HepG2 (cell line): ENCODE measurements around the gene PTF1A. TPM values are rescaled to one million over a fixed set of nuclear protein-coding genes. Genes with fewer than 3 reads are reported as not detected.

ENCODE experiments used
- ATAC-seq: fragments of 200-7000 bp; cut with Tn5 transposase; 3 replicates; pipeline ENCODE4 v1.9.1; 2020; ENCODE audit warnings: mild to moderate bottlenecking, moderate library complexity
- BruUV-seq: library from RNA; stranded (reverse); fragments of 400-500 nt; replicated peaks from 2 replicates; lab custom pipeline; 2021; lab: Mats Ljungman, UMichigan
- CTCF ChIA-PET: fragments of 300-600 bp; formaldehyde crosslinking; extraction: SDS; loops from one replicate; lab custom pipeline; 2021; ENCODE audit warnings: low total read pairs, inconsistent platforms, low intra/inter-chr PET ratio; lab: Yijun Ruan, JAX
- POLR2A ChIA-PET: fragments of 350-600 bp; sonication (Branson Sonifier 250); formaldehyde crosslinking; loops from one replicate; lab custom pipeline; 2020; ENCODE audit warnings: antibody characterized with exemption, inconsistent platforms; lab: Yijun Ruan, JAX
- DNase-seq: peaks from one replicate; pipeline ENCODE4 v3.0.0-alpha.2; 2015; ENCODE audit warnings: low spot score
- FAIRE-seq: peaks from 3 replicates; lab custom pipeline; 2011; peaks lifted over from hg19 to GRCh38; lab: Jason Lieb, UNC
- H2AFZ ChIP-seq: one replicate; pipeline ENCODE4 v1.6.1; 2011; ENCODE audit warnings: low read length, inconsistent platforms
- H3K27ac ChIP-seq: fragments of 300-600 bp; 3 replicates; pipeline ENCODE4 v1.8.0; 2011; ENCODE audit warnings: mixed run types, mild to moderate bottlenecking, mixed read lengths, low read length, inconsistent platforms; ENCODE audit not compliant: insufficient read depth; ENCODE audit errors: extremely low read length
- H3K27me3 ChIP-seq, 2 experiments: fragments of 200-600 bp in 1 of 2; 2 replicates in 1 of 2; 3 replicates in 1 of 2; pipeline versions ENCODE4 v1.6.0 to v1.8.0; 2011; ENCODE audit warnings: low read length in 2 of 2, mild to moderate bottlenecking in 2 of 2, moderate library complexity in 2 of 2, inconsistent platforms in 1 of 2; ENCODE audit not compliant: insufficient read depth in 2 of 2, control insufficient read depth in 1 of 2
- H3K36me3 ChIP-seq, 2 experiments: fragments of 200-600 bp in 1 of 2; replicated peaks in 1 of 2; 2 replicates in 1 of 2; 3 replicates in 1 of 2; pipeline versions ENCODE4 v1.5.1 to v1.8.0; 2011; ENCODE audit warnings: low read length in 2 of 2, inconsistent platforms in 1 of 2; ENCODE audit not compliant: insufficient read depth in 2 of 2, control insufficient read depth in 1 of 2
- H3K4me1 ChIP-seq: 2 replicates; pipeline ENCODE4 v1.5.1; 2012; ENCODE audit warnings: low read length, inconsistent platforms; ENCODE audit not compliant: insufficient read depth
- H3K4me2 ChIP-seq: 2 replicates; pipeline ENCODE4 v1.6.0; 2011; ENCODE audit warnings: low read depth, low read length, inconsistent platforms
- H3K4me3 ChIP-seq, 3 experiments: fragments of 200-600 bp in 1 of 3; sonication (generic), shearing (Covaris generic) in 1 of 3; replicated peaks in 1 of 3; 2 replicates each; pipeline ENCODE4 v1.5.1; 2011 to 2016; ENCODE audit warnings: low read length in 3 of 3, inconsistent platforms in 2 of 3, low read depth in 2 of 3, mild to moderate bottlenecking in 2 of 3, control low read depth in 1 of 3, mixed read lengths in 1 of 3; ENCODE audit not compliant: insufficient read depth in 1 of 3
- H3K79me2 ChIP-seq: one replicate; pipeline ENCODE4 v1.6.1; 2011; ENCODE audit warnings: low read length, inconsistent platforms; ENCODE audit not compliant: insufficient read depth
- H3K9ac ChIP-seq: 2 replicates; pipeline ENCODE4 v1.6.0; 2011; ENCODE audit warnings: mild to moderate bottlenecking, low read depth, low read length, inconsistent platforms; ENCODE audit not compliant: insufficient read depth
- H3K9me3 ChIP-seq: 2 replicates; pipeline ENCODE4 v1.5.1; 2012; ENCODE audit warnings: mild to moderate bottlenecking, low read length
- H4K20me1 ChIP-seq: 2 replicates; pipeline ENCODE4 v1.6.0; 2011; ENCODE audit warnings: inconsistent platforms, mild to moderate bottlenecking, low read length, moderate library complexity; ENCODE audit not compliant: insufficient read depth
- CREB1 ChIP-seq, 2 experiments: fragments of 450-650 bp in 1 of 2; IDR thresholded peaks; 2 replicates each; pipeline ENCODE4 v1.6.1; 2016 to 2017; ENCODE audit warnings: control low read depth in 1 of 2, mild to moderate bottlenecking in 1 of 2, missing compliant biosample characterization in 1 of 2, missing genetic modification characterization in 1 of 2
- KLF6 ChIP-seq: IDR thresholded peaks from 2 replicates; pipeline ENCODE4 v1.8.0; 2016; ENCODE audit warnings: missing biosample characterization, missing genetic modification reagents
- SMARCE1 ChIP-seq: fragments of 450-650 bp; IDR thresholded peaks from 2 replicates; pipeline ENCODE4 v1.6.1; 2017; ENCODE audit warnings: borderline replicate concordance
- U2AF1 ChIP-seq: fragments of 200-400 bp; formaldehyde crosslinking; optimal IDR thresholded peaks from 2 replicates; pipeline ENCODE3; 2017; ENCODE audit warnings: mild to moderate bottlenecking, low read depth, low read length
- ZNF317 ChIP-seq: sonication (generic); formaldehyde crosslinking; IDR thresholded peaks from 2 replicates; pipeline ENCODE4 v1.5.0; 2020; ENCODE audit warnings: mild to moderate bottlenecking, missing genetic modification reagents
- ZNF550 ChIP-seq: sonication (generic); formaldehyde crosslinking; IDR thresholded peaks from 2 replicates; pipeline ENCODE4 v1.4.0; 2020; ENCODE audit warnings: mild to moderate bottlenecking, missing genetic modification reagents, borderline replicate concordance
- ZNF891 ChIP-seq: sonication (generic); formaldehyde crosslinking; IDR thresholded peaks from 2 replicates; pipeline ENCODE4 v1.5.0; 2020; ENCODE audit warnings: mild to moderate bottlenecking, missing genetic modification reagents
- WGBS: methylation state at CpG from one replicate; pipeline ENCODE4 v1.1.6; 2017; ENCODE audit warnings: low lambda C conversion rate; 5-methylcytosine and 5-hydroxymethylcytosine counted together
- in situ Hi-C: cut with HindIII; loops from 2 replicates; pipeline ENCODE4 v1.10.0; 2017; ENCODE audit warnings: low pct_unique_long_range_greater_than_20kb; ENCODE audit not compliant: extremely low pct_ligation_motif_present
- intact Hi-C: fragments of 100-400 bp; cut with micrococcal nuclease; formaldehyde crosslinking; loops from one replicate; pipeline ENCODE4 v1.10.0; 2022; ENCODE audit not compliant: unreplicated experiment
- polyA plus RNA-seq, 8 experiments: library from polyadenylated mRNA; depleted of rRNA in 3 of 8; stranded (reverse) in 7 of 8; unstranded in 1 of 8; fragments of >200 nt; fragmentation: Illumina TruSeq in 4 of 8; extraction: Trizol in 4 of 8; gene quantifications; 2 replicates each; pipeline versions ENCODE4 v1.2.1 to v1.2.3, GENCODE V29; 2011 to 2016; ENCODE audit warnings: low read depth in 4 of 8, missing spikeins in 1 of 8, mixed read lengths in 1 of 8; ENCODE audit not compliant: insufficient read depth in 1 of 8
- total RNA-seq, 5 experiments: library from RNA; depleted of rRNA; stranded (reverse); fragments of >200 nt; fragmentation: Illumina TruSeq; extraction: Trizol; gene quantifications; 2 replicates each; pipeline ENCODE4 v1.2.3, GENCODE V29; 2016; ENCODE audit warnings: low read depth in 1 of 5
- TF ChIP-seq, protein P1 (sequence below): IDR thresholded peaks from 2 replicates; pipeline ENCODE4 v1.6.1; 2018; ENCODE audit warnings: missing genetic modification reagents, mild to moderate bottlenecking, missing compliant biosample characterization

Gene PTF1A
- total and polyA plus RNA-seq, 2 of the 13 experiments (the other 11 are each of a cell fraction or from before 2014, with no cell fraction given): not detected

DNA sequence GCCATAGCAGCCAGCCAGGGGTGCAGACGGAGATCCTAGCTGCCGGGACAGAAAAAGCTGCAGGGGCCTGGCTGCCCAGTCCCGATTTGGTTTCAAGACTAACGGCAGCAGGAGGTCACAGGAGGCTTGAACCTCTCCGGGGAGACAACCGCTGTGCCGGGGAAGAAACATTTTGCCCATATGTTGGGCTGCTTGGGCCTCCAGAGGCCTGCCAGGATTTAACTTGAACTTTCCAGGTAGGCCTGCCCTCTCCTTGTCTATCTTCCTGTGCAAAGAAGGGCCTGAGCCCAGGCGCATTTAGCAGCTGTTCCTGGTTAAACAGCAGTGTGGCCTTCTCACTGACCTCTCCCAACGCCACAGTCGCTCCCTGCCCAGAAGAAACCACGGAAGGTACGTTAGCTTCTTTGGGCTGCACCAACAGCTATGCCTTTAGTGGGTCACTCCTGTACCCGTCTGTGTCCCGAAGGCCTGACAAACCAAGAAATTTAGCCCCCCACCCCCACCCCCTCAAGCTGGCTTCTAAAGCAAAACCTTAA lies 17.1 kb upstream of the PTF1A start:
- 7% methylated on average over 3 of the region's 14 CpGs for WGBS
- ATAC-seq (no peak), DNase-seq (no peak), FAIRE-seq (no peak)
- H2AFZ ChIP-seq: no peak overlapping the region
- no peak for TF ChIP-seq U2AF1
- no peak for TF ChIP-seq ZNF891 (CRISPR knock-in tag)
- no peak for TF ChIP-seq ZNF550 (CRISPR knock-in tag)
- no peak for TF ChIP-seq KLF6 (CRISPR knock-in tag)
- TF ChIP-seq ZNF317 (CRISPR knock-in tag): no peak
- TF ChIP-seq, protein P1, sequence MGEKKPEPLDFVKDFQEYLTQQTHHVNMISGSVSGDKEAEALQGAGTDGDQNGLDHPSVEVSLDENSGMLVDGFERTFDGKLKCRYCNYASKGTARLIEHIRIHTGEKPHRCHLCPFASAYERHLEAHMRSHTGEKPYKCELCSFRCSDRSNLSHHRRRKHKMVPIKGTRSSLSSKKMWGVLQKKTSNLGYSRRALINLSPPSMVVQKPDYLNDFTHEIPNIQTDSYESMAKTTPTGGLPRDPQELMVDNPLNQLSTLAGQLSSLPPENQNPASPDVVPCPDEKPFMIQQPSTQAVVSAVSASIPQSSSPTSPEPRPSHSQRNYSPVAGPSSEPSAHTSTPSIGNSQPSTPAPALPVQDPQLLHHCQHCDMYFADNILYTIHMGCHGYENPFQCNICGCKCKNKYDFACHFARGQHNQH (CRISPR knock-in tag): no peak
- no peak for TF ChIP-seq SMARCE1
- no peak for TF ChIP-seq CREB1 (IDR thresholded peaks at IDR 0.05)
- no peak for TF ChIP-seq CREB1 (CRISPR knock-in tag; IDR thresholded peaks at IDR 0.05)
- no peaks in the 10 kb centered on the region for H4K20me1 ChIP-seq
- H3K4me2 ChIP-seq: no peak overlapping the region
- POLR2A ChIA-PET: no interaction called here
- in situ Hi-C loops (loop anchor here (25.0 kb wide), 2 partner anchors 362 to 512 kb away; no protein-coding TSS in a partner anchor), intact Hi-C loops (no loop called here)
- no TSS peak for BruUV-seq
- no peaks in the 10 kb centered on the region for H3K9me3 ChIP-seq
- peaks cover 4 to 26% of the 10 kb centered on the region in 2 experiments; a peak in 3 of 5 replicates for H3K27me3 ChIP-seq
- H3K4me3 ChIP-seq: no peak overlapping the region
- H3K79me2 ChIP-seq: no peaks in the 10 kb centered on the region
- no peak overlapping the region for H3K27ac ChIP-seq
- no peaks in the 10 kb centered on the region for H3K4me1 ChIP-seq
- CTCF ChIA-PET: no interaction called here
- H3K36me3 ChIP-seq: no peaks in the 10 kb centered on the region
- H3K9ac ChIP-seq: no peak overlapping the region
